Stimulated activated CD8-positive, alpha-beta memory T cell treated with anti-CD3 and anti-CD28 coated beads, Interleukin-2, amount 100 ng/mL, for 48 hours (primary cell): ENCODE data around the gene ATP8A2.

Source experiments
- DNase-seq, 2 donors: peaks; one replicate each; pipeline ENCODE4 v3.0.0-alpha.2; 2020; ENCODE audit warnings: low read depth in 2 of 2

ATP8A2 gene

DNA sequence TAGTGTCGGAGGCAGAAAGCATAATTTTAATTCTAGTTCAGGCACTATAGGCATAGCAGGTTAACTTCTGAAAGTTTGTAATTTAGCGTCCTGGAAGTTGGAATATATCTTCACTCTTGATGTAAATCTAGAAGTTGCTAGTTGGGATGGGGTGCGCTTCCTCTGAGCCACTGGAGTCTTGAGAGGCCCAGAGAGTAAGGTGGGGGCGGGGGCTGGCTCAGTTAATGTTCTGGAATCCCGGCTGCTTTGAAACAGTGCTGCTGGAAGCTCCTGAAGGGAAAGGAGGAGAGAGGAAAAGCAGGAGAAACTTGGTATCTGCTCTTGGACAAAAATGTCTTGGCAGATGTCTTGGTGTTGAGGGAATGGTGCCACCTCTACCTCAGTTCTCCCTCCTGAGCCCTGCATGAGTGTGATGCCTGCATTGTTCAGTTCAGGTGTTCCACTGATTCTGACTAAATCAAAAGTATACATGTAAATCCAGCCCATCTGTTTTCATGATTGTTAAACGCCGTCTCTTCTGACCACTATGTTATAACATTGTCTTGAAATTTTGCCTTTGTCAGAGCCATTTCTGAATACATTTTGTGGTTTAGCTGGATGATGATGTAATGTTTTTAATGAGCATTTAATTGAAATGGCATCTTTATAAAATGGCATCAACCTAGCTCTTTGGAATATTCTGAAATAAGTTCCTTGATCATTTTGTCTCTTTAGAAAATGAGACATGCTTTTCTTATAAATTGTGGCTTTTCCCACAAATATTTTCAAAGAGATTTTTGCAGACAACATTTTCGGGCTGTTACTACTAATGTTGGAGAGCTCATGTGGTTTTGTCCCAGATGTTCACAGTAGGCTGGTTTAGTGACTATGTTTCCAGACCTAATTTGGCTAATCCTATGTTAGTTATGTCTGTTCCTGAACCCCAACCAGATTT lies 477.3 kb downstream of the ATP8A2 start:
- DNase-seq = no peak

DNA sequence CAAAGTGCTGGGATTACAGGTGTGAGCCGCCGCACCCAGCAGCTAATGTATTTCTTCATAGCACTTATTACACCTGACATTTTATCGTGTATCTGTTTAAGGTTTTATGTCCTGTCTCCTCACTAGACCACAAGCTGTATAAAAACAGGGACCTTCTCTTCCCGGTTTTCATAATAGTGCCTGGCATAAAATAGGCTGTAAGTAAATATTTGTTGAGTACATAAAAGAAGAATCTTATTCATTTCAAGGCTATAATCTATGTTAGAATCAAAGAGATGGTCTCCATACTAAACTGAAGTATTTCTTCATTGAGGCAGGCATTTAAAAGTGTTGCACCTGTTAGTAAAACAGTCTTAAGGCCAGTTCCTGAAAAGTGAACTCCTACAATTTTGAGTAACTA lies 486.1 kb downstream of the ATP8A2 start:
- DNase-seq = no peak

DNA sequence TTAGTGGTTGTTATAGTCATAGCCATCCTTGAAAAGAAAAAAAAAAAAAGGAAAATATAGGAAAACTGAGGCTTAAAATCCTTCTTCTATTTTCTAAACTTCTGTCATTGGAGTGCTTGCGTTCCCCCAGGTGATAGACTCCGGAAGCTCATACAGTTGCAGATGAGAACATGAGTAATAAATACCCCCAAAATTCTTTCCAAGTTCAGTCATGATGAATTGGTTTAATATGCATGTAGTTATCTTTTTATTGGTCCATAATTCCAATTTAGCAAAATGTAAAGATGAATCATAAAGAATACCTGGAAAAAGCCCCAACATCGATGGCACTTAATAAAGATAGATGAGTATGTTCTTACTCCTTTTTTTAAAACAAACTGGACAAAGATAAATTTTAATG lies 487.8 kb downstream of the ATP8A2 start:
- no peak for DNase-seq

DNA sequence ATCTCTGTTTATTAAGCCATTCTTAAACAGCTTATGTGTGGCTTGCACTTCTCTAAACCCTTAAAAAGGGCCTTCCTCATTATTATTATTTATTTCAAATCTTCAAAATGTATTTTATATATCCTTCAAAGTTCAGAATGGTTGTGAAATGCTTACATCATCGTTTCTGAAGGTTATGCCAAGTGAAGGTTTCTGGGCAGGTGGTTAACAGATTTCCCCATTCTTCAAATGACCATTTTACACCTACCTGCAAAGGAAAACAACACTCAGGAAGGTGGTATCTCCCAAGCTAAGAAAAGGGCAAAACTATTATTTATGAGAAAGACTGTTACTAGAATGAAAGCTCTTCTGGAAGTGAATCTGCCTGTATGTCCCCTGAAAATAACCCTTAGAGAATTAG lies 488.5 kb downstream of the ATP8A2 start:
- DNase-seq = no peak

DNA sequence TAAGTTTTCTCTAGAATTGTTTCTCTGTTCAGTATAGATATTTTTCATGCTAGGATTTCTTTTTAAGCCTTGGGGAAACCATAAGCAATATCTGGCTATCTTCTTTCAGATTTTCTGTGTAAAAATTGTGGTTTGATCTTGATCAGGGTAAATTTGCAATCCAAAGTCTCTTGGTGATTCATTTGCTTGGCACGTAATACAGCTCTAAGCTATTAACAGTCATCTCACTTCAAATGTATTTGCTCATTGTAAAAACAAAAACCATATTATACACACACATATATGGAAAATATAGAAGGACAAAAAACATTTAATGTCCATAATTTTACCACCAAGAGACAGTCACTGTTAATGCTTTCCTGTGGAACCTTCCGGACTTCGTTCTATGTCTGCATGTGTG lies 489.1 kb downstream of the ATP8A2 start:
- no peak for DNase-seq

DNA sequence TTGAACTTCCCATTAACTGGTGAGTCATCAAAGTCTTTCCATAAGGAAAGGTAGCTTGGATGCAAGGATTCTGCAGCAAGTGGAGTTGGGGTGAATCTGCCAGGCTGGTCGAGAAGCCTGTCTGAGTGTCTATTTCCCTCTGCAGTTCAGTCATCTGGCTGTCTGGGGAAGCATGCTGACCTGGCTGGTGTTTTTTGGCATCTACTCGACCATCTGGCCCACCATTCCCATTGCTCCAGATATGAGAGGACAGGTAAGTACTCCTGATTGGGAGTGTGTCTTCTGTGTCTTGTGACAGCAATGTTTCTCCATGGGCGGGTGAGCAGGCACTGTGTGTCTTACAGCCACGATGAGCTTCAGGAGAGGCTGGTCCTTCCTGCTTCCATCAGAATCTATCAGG lies 490.4 kb downstream of the ATP8A2 start:
- DNase-seq = no peak

DNA sequence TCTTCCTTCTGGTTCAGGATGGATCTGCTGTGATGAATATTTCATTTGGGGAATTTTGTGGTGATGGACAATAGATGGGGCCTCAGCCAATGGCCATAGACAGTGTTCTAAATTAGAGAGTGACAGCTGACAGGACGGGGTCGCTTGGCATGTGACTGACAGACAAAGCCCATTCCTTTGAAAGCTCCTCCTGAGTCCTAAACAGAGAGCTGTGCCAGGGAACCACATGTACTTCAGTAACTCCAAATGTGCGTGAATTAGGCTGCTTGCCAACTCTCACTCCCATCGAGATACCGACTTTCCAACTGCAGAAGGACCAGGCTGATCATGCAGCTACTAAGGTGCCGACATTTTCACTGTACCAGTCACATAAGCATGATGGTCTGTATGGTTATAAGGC lies 492.3 kb downstream of the ATP8A2 start:
- no peak for DNase-seq

GRCh38 chr13:25864936-25865335 lies 493.2 kb downstream of the ATP8A2 start:
- DNase-seq = no peak

- no peak for DNase-seq
Observed at GRCh38 chr13:25865391-25865790, 493.6 kb downstream of the ATP8A2 start.

GRCh38 chr13:25867038-25867437 lies 495.3 kb downstream of the ATP8A2 start:
- DNase-seq = no peak

- DNase-seq = no peak
Observed at GRCh38 chr13:25868490-25868889, 496.7 kb downstream of the ATP8A2 start.

GRCh38 chr13:25869941-25870340 lies 498.2 kb downstream of the ATP8A2 start:
- no peak for DNase-seq

DNA sequence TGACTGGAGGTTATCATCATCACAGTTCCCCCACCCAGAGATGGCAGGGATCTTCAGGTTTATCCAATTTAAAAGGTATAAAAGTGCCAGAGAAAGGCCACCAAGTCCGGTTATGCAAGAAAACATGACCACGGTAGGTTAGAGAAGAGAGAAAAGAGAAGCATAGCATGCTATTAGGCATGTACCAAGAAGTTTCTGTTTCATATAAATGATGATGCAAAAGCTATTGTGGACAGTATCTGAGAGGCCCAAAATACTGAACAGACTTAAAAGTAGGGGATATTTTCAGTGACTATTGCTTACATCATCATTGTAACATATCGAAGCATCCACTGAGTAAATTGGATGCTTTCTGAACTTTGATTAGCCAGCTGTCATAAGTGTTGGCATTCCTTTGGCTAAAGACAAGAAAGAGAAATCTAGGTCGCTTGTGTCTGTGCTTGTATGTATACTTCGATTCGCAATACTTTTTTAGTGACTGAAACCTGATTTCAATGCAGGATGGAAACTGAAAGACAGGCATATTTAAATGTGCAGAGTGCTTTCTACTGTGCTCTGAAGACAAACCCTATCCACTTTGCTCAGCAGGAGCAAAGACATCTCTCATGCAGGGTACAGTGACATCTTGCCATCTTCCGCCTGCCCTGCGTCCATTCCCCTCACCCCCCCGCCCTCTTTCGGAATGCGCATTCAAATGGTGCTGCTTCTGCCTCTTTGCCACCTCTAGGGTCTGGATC lies 499.8 kb downstream of the ATP8A2 start:
- DNase-seq = no peak

DNA sequence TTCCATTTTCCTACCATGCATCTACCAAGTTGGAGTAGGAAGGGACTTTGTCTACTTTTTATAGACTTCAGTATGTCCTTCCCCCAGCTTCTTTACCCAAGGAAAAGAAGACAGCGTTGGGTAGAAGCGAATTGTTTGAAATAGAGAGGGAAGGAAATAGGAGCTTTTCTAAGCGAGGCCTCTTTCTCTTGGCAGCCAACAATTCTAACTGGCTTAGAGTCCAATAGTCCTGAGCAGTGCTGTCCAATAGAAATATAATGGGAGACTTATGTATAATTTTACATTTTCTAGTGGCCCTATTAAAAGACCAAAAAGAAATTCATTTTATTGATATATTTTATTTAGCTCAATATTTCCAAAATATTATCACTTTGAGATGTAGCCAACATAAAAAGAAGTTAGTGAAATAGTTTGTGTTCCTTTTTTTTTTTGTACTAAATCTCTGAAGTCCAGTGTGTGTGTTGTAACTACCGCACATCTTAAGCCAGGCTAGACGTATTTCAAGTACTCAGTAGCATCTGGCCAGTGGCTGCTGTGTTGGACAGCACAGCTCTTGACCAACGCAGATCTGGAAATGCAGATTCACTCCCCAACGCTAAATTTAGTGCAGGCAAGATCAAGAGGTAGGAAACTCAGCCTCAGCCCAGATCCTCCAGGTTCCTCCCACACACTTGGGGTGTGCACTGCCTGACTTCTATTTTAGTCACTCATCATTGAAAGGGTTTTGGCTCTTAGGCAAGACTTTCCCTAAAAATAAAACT lies 500.9 kb downstream of the ATP8A2 start:
- DNase-seq = no peak

GRCh38 chr13:25873242-25873612 lies 501.5 kb downstream of the ATP8A2 start:
- DNase-seq = no peak

GRCh38 chr13:25874064-25874737 lies 502.4 kb downstream of the ATP8A2 start:
- no peak for DNase-seq

DNA sequence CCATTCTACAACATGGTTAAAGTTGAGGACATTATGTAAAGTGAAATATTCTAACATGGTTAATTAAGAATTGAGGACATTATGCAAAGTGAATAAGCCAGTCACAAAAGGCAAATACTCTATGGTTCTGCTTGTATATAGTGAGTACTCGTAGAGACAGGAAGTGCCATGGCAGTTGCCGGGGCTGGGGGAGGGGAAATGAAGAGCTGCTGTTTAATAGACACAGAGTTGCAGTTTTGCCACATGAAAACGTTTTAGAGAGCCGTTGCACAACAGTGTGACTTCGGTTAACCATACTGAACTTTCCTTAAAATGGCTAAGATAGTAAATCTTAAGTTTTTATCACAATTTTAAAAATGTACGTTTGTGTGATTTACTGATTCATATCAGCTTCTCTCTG lies 503.1 kb downstream of the ATP8A2 start:
- DNase-seq = peak; percentile 13 to 39

DNA sequence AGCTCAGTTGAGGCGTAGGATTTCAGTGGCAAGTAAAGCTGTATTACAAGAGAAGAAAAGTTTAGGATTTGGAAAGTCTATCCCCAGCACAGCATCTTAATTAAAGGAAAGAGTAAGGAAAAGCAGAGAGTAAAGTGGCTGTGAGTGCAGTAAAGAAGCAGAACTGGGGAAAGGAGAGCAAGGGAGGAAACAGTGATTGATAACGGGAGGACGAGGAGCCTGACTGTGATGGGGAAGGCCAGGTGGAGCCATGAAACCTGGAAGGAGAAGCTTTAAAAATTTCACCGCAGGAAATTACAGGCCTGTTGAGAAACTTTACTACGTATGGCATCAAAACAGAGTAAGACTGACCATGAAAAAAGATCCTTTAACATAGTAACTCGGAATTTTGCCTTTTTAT lies 504.5 kb downstream of the ATP8A2 start:
- no peak for DNase-seq

DNA sequence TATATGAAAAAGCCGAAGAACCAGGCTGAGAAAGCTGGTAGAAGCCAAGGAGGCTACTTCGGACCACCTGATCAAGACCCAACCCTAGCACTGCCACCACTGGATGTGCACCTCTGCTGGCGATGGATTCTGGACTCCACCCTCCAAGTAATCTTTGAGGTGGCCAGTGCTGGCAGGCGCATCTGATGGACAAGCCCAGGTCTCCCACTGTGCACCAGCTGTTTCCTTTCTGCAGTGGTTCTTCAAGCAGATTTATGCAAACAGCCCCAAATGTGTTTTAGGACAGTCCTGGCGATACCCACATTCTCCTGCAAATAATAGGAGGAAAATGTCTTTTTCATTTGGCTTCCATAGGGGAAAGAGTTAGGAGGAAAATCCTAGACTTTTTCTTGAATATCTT lies 507.7 kb downstream of the ATP8A2 start:
- no peak for DNase-seq

- no peak for DNase-seq
Observed at GRCh38 chr13:25881136-25881926, 509.6 kb downstream of the ATP8A2 start.

GRCh38 chr13:25881971-25882451 lies 510.2 kb downstream of the ATP8A2 start:
- no peak for DNase-seq
